ENCODE data around the gene DEPDC1. TPM values are rescaled to one million over a fixed set of nuclear protein-coding genes. Genes with fewer than 3 reads are reported as not detected.

The DEPDC1 gene
- polyA plus RNA-seq (2012; ENCODE audit: low read depth, missing spikeins), result 5.6 TPM

- DNase-seq (ENCODE audit: insufficient read length, low spot score) (peak; percentile 80), FAIRE-seq (peak; percentile 97)
- TF ChIP-seq SPI1 (IDR thresholded peaks at IDR 0.05; ENCODE audit: low read depth, low read length) (no peak), POU2F2 (IDR thresholded peaks at IDR 0.05; ENCODE audit: low read depth, low read length) (0 out of 2 replicates have a peak, but pooled peaks have one; percentile 31), TAF1 (IDR thresholded peaks at IDR 0.05; ENCODE audit: low read depth, low read length) (no peak), PAX5 (IDR thresholded peaks at IDR 0.05; ENCODE audit: insufficient read depth, low read length, severe bottlenecking) (no peak), POLR2A (IDR thresholded peaks at IDR 0.05; ENCODE audit: low read depth, low read length) (0 out of 2 replicates have a peak, but pooled peaks have one; percentile 36), POLR2AphosphoS5 (IDR thresholded peaks at IDR 0.05; ENCODE audit: low read depth, low read length) (no peak)
Measured at GRCh38 chr1:68496680-68497357, at the start of gene DEPDC1. TSS of gene DEPDC1 (minus strand) at chr1:68497082. CDS start at chr1:68496999, 83 bp downstream.

- no peak for FAIRE-seq
- DNase-seq (ENCODE audit: insufficient read length, low spot score), result no peak
- TF ChIP-seq POLR2A (IDR thresholded peaks at IDR 0.05; ENCODE audit: low read depth, low read length), result no peak
- no peak for TF ChIP-seq SPI1 (IDR thresholded peaks at IDR 0.05; ENCODE audit: low read depth, low read length)
- TF ChIP-seq TAF1 (IDR thresholded peaks at IDR 0.05; ENCODE audit: low read depth, low read length), result no peak
- TF ChIP-seq PAX5 (IDR thresholded peaks at IDR 0.05; ENCODE audit: insufficient read depth, low read length, severe bottlenecking), result no peak
- TF ChIP-seq POU2F2 (IDR thresholded peaks at IDR 0.05; ENCODE audit: low read depth, low read length), result no peak
- no peak for TF ChIP-seq POLR2AphosphoS5 (IDR thresholded peaks at IDR 0.05; ENCODE audit: low read depth, low read length)
Measured at GRCh38 chr1:68544651-68545050, 47.8 kb upstream of the DEPDC1 start.

- no peak for DNase-seq (ENCODE audit: insufficient read length, low spot score)
- FAIRE-seq, result no peak
- TF ChIP-seq TAF1 (IDR thresholded peaks at IDR 0.05; ENCODE audit: low read depth, low read length) (no peak), POLR2A (IDR thresholded peaks at IDR 0.05; ENCODE audit: low read depth, low read length) (no peak), POU2F2 (IDR thresholded peaks at IDR 0.05; ENCODE audit: low read depth, low read length) (no peak)
Measured at GRCh38 chr1:68542586-68542985, 45.7 kb upstream of the DEPDC1 start.

- TF ChIP-seq PAX5 (IDR thresholded peaks at IDR 0.05; ENCODE audit: insufficient read depth, low read length, severe bottlenecking), result no peak
- no peak for TF ChIP-seq POLR2AphosphoS5 (IDR thresholded peaks at IDR 0.05; ENCODE audit: low read depth, low read length)
- no peak for TF ChIP-seq TAF1 (IDR thresholded peaks at IDR 0.05; ENCODE audit: low read depth, low read length)
- TF ChIP-seq POLR2A (IDR thresholded peaks at IDR 0.05; ENCODE audit: low read depth, low read length), result no peak
- TF ChIP-seq SPI1 (IDR thresholded peaks at IDR 0.05; ENCODE audit: low read depth, low read length), result no peak
- no peak for TF ChIP-seq POU2F2 (IDR thresholded peaks at IDR 0.05; ENCODE audit: low read depth, low read length)
- no peak for FAIRE-seq
- no peak for DNase-seq (ENCODE audit: insufficient read length, low spot score)
Measured at GRCh38 chr1:68538941-68539340, 42.1 kb upstream of the DEPDC1 start.

- DNase-seq (ENCODE audit: insufficient read length, low spot score) (no peak), FAIRE-seq (no peak)
- TF ChIP-seq POLR2A (IDR thresholded peaks at IDR 0.05; ENCODE audit: low read depth, low read length), result no peak
- no peak for TF ChIP-seq POLR2AphosphoS5 (IDR thresholded peaks at IDR 0.05; ENCODE audit: low read depth, low read length)
- no peak for TF ChIP-seq SPI1 (IDR thresholded peaks at IDR 0.05; ENCODE audit: low read depth, low read length)
- no peak for TF ChIP-seq TAF1 (IDR thresholded peaks at IDR 0.05; ENCODE audit: low read depth, low read length)
- TF ChIP-seq POU2F2 (IDR thresholded peaks at IDR 0.05; ENCODE audit: low read depth, low read length), result no peak
- TF ChIP-seq PAX5 (IDR thresholded peaks at IDR 0.05; ENCODE audit: insufficient read depth, low read length, severe bottlenecking), result no peak
Measured at GRCh38 chr1:68528243-68528642, 31.4 kb upstream of the DEPDC1 start.

- no peak for FAIRE-seq
- no peak for TF ChIP-seq TAF1 (IDR thresholded peaks at IDR 0.05; ENCODE audit: low read depth, low read length)
- no peak for TF ChIP-seq PAX5 (IDR thresholded peaks at IDR 0.05; ENCODE audit: insufficient read depth, low read length, severe bottlenecking)
- no peak for TF ChIP-seq POLR2A (IDR thresholded peaks at IDR 0.05; ENCODE audit: low read depth, low read length)
- no peak for TF ChIP-seq POU2F2 (IDR thresholded peaks at IDR 0.05; ENCODE audit: low read depth, low read length)
- TF ChIP-seq POLR2AphosphoS5 (IDR thresholded peaks at IDR 0.05; ENCODE audit: low read depth, low read length), result no peak
- no peak for TF ChIP-seq SPI1 (IDR thresholded peaks at IDR 0.05; ENCODE audit: low read depth, low read length)
- no peak for DNase-seq (ENCODE audit: insufficient read length, low spot score)
Measured at GRCh38 chr1:68525781-68526180, 28.9 kb upstream of the DEPDC1 start.

GRCh38 chr1:68521286-68521685, 24.4 kb upstream of the DEPDC1 start:
- no peak for FAIRE-seq
- no peak for DNase-seq (ENCODE audit: insufficient read length, low spot score)
- TF ChIP-seq PAX5 (IDR thresholded peaks at IDR 0.05; ENCODE audit: insufficient read depth, low read length, severe bottlenecking) (no peak), POU2F2 (IDR thresholded peaks at IDR 0.05; ENCODE audit: low read depth, low read length) (no peak), POLR2AphosphoS5 (IDR thresholded peaks at IDR 0.05; ENCODE audit: low read depth, low read length) (no peak), SPI1 (IDR thresholded peaks at IDR 0.05; ENCODE audit: low read depth, low read length) (no peak), POLR2A (IDR thresholded peaks at IDR 0.05; ENCODE audit: low read depth, low read length) (no peak), TAF1 (IDR thresholded peaks at IDR 0.05; ENCODE audit: low read depth, low read length) (no peak)

GRCh38 chr1:68516066-68516465, 19.2 kb upstream of the DEPDC1 start:
- FAIRE-seq (no peak), DNase-seq (ENCODE audit: insufficient read length, low spot score) (no peak)
- no peak for TF ChIP-seq POLR2A (IDR thresholded peaks at IDR 0.05; ENCODE audit: low read depth, low read length)
- no peak for TF ChIP-seq PAX5 (IDR thresholded peaks at IDR 0.05; ENCODE audit: insufficient read depth, low read length, severe bottlenecking)
- TF ChIP-seq POU2F2 (IDR thresholded peaks at IDR 0.05; ENCODE audit: low read depth, low read length), result no peak
- TF ChIP-seq TAF1 (IDR thresholded peaks at IDR 0.05; ENCODE audit: low read depth, low read length), result no peak

- FAIRE-seq (no peak), DNase-seq (ENCODE audit: insufficient read length, low spot score) (no peak)
- TF ChIP-seq POLR2AphosphoS5 (IDR thresholded peaks at IDR 0.05; ENCODE audit: low read depth, low read length) (no peak), TAF1 (IDR thresholded peaks at IDR 0.05; ENCODE audit: low read depth, low read length) (no peak), POU2F2 (IDR thresholded peaks at IDR 0.05; ENCODE audit: low read depth, low read length) (no peak), PAX5 (IDR thresholded peaks at IDR 0.05; ENCODE audit: insufficient read depth, low read length, severe bottlenecking) (no peak), POLR2A (IDR thresholded peaks at IDR 0.05; ENCODE audit: low read depth, low read length) (no peak), SPI1 (IDR thresholded peaks at IDR 0.05; ENCODE audit: low read depth, low read length) (no peak)
Measured at GRCh38 chr1:68511254-68511653, 14.4 kb upstream of the DEPDC1 start.

GRCh38 chr1:68506386-68506785, 9.5 kb upstream of the DEPDC1 start:
- FAIRE-seq, result no peak

More at GRCh38 chr1:68506386-68506785, 9.5 kb upstream of the DEPDC1 start:
- DNase-seq (ENCODE audit: insufficient read length, low spot score), result no peak
- TF ChIP-seq SPI1 (IDR thresholded peaks at IDR 0.05; ENCODE audit: low read depth, low read length) (no peak), POU2F2 (IDR thresholded peaks at IDR 0.05; ENCODE audit: low read depth, low read length) (no peak), TAF1 (IDR thresholded peaks at IDR 0.05; ENCODE audit: low read depth, low read length) (no peak), POLR2AphosphoS5 (IDR thresholded peaks at IDR 0.05; ENCODE audit: low read depth, low read length) (no peak), POLR2A (IDR thresholded peaks at IDR 0.05; ENCODE audit: low read depth, low read length) (no peak), PAX5 (IDR thresholded peaks at IDR 0.05; ENCODE audit: insufficient read depth, low read length, severe bottlenecking) (no peak)

Measured in GM12891 (cell line).